ENCODE measurements around the gene BLCAP.
"Not testable (repeated sequence)": the region's sequence is repeated elsewhere in the genome, so short reads cannot be mapped to it uniquely, and the experiment has no call there.

Gene BLCAP

DNA sequence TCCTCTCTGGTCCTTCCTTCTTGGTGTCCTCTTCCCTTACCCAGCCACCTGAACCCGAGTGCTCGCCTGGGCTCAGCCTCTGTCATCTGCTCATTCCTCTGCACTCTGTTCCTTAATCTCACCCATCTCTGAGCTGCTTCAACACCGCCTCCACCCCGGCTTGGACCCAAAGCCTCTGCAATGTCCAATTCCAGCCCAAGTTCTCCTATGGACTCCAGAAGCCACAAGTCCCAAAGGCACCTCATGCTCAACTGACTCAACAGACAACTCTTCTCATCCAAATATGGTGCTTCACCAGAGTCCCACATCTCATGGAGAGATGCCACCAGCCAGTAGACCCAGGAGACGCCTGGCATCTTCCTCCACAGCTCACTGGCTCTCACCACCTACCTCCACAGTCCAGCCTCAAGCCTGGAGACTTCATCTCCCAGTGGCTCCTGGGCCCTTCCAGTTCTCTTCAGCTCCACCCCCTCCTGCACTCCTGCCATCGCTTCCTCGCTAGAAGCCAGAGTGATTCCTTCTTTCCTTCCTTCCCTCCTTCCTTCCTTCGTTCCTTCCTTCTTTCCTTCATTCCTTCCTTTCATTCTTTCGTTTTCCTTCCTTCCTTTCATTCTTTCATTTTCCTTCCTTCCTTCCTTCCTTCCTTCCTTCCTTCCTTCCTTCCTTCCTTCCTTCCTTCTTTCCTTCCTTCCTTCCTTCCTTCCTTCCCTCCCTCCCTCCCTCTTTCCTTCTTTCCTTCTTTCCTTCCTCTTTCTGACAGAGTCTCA lies 47.6 kb downstream of the BLCAP start:
- DNase-seq, result no peak

GRCh38 chr20:37479266-37479665 lies 48.4 kb downstream of the BLCAP start:
- DNase-seq, result no peak

DNA sequence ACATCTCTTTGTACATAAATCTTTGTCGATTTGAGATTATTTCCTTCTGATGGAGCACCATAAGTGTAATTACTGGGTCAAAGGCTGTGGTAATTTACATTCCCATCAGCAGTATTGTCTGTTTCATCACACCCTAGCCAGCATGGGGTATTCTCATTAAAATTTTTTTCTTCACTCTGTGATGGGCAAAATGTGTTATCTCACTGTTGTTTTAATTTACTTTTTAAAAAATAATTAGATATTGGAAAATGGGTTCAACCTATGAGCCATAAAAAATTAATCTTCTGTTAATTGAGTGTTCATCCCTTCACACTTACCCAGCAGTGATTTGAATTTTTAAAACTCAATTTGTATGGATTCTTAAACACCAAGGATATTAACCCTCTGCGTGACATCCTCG lies 50.6 kb downstream of the BLCAP start:
- DNase-seq, result no peak

DNA sequence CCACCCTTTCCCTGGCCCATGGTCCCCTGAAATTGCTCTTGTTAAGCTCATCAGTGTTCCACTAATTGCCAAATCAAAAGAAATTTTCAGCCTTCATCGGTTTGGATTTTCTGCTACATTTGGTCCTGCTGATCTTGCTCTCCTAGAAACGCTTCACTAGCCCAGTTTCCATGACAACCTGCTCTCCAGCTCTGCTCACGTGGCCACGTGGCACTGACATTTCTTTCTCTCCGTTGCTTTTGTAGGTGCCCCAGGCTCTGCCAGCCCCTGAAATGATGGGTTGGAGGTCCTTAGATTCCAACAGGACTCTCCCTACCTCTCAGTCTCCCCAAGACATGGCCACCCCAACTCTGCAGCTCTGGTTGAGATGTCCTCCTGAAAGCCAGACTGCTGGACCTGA lies 52.4 kb downstream of the BLCAP start:
- DNase-seq, result peak; percentile 89

- no peak for DNase-seq
These were observed 53.3 kb downstream of the BLCAP start for GRCh38 chr20:37474386-37474785.

GRCh38 chr20:37473249-37474000 lies 54.3 kb downstream of the BLCAP start:
- DNase-seq, result no peak

- DNase-seq, result not testable (repeated sequence)
These were observed 55.2 kb downstream of the BLCAP start for GRCh38 chr20:37472435-37472834.

DNA sequence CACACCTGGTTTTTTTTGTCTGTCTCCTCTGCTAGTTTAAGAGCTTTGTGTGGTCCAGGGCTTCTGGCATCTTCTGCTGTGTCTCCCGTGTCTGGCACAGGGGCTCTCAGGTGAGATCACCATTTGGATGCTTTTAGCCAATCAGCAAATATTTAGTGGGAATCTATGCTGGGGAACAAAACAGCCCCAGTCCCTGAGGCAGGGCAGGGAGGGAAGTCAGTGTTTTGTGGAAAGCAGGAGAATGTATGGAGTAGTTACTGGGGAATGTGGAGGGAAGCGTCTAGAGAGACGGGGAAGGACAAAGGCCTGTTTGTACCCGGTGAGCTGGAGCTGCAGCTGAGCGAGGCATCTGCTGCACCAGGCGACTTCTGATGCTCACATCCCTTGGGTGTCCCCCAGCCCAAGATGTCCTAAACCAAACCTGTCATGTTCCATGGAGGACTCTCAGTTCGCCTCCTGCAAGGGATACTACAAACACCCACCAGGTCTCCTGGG lies 55.9 kb downstream of the BLCAP start:
- DNase-seq, result no peak

GRCh38 chr20:37470190-37470589 lies 57.5 kb downstream of the BLCAP start:
- DNase-seq, result not testable (repeated sequence)

- DNase-seq, result no peak
These were observed 58.1 kb downstream of the BLCAP start for GRCh38 chr20:37469531-37469930.

- DNase-seq, result no peak
These were observed 58.8 kb downstream of the BLCAP start for GRCh38 chr20:37468886-37469285.
